SU-DHL-6 (cell line): ENCODE data around the gene LMBR1L.

ENCODE experiments used
- CTCF ChIP-seq: fragments of 200-600 bp; sonication (generic); IDR thresholded peaks from one replicate; pipeline ENCODE4 v1.5.1; 2017; ENCODE audit warnings: antibody characterized with exemption, mild to moderate bottlenecking, low read length, moderate library complexity; ENCODE audit not compliant: insufficient read depth, poor library complexity, severe bottlenecking
- EZH2phosphoT487 ChIP-seq: fragments of 200-600 bp; sonication (generic), shearing (Covaris generic); conservative IDR thresholded peaks from 2 replicates; pipeline ENCODE4 v1.6.1; 2018; ENCODE audit warnings: mild to moderate bottlenecking, antibody characterized with exemption, low read length, moderate library complexity, mixed read lengths

DNA sequence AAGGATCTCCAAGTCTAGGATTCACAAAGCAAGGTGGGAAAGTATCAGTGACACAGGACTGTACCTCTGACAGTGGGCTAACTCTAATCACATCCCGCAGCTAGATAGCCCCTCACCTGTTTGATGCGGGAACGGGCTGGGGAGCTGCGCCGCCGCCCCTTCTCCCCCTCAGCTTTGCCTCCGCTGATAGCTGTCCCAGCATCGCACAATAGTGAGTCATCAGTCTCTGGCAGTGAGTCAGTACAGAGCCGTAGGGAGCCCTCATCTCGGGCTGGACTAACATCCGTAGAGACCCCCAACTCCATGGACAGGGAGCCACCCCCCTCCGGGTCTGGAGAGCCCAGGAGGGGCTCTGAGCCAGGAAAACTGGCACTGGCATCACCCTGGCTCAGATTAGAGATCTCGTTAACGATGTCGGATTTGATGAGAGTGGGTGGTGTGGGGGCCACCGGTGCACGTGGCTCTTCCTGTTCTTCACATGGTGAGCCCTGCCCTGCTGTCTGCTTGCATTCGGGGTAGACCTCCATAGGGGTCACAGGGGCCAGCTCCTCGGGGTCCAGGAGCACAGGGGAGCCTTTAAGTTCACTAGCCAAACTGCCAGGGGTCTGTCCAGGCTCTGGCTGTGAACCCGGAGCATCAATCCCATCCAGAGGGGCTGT is 61.0 kb downstream of the LMBR1L start:
- no peak for TF ChIP-seq CTCF
- no peak for TF ChIP-seq EZH2phosphoT487
